ENCODE data around the gene PRLR.
"Not testable (repeated sequence)": the region's sequence is repeated elsewhere in the genome, so short reads cannot be mapped to it uniquely, and the experiment has no call there.

The PRLR gene

DNA sequence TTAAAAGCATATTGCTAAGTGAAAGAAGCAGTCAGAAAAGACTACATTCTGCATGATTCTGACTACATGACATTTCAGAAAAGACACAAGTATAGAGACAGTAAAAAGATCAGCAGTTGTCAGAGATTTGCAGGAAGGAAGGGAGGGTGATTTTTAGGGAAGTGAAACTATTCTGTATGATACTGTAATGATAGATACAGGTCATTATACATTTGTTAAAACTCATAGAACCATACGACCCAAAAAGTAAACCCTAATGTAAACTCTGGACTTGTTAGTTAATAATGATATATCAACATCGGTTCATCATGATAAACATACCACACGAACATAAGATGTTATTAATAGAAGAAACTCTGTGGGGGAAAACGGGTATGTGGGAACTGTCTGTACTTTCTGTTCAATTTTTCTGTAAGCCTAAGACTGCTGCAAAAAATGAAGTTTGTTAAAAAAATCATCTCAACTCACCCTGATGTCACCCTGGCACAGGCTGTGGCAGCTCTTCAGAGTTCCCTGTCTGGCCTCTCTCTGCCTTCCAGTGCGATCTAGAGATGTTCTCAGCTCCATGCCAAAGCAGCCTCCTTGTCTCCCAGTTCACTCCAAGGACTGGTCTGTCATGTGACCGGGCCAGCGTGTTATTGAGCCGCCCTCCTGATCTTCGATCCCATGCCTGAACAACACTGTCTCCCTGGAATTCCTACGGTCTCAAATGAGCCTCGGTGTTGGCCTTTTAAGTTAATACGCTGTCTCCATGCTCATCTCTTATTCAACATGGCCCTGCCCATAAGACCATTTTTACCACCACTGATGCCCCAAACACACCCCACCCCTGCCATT, 35.4 kb downstream of the PRLR start:
- DNase-seq = no peak

- DNase-seq = no peak
Observed at GRCh38 chr5:35192506-35192905, 37.8 kb downstream of the PRLR start.

DNA sequence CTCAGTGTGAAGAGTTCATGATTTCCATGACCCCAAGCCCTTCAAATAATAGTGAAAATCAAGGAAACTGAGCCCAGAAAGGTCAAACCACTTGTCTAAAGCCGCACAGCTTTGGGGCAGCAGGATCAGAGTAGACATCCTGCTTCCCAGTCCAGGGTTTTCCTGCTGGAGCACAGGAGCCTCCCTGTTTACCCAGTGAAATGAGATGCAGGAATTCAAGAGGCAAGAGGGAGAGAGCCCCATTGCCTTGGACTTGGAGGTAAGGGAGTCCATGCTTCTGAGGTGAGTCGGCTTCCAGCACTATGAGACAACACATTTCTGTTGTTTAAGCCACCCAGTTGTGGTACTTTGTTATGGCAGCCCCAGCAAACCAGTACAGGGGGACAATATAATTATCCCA, 40.5 kb downstream of the PRLR start:
- DNase-seq = not testable (repeated sequence)

GRCh38 chr5:35188031-35188457, 42.2 kb downstream of the PRLR start:
- no peak for DNase-seq

- DNase-seq = not testable (repeated sequence)
Observed at GRCh38 chr5:35187621-35188020, 42.7 kb downstream of the PRLR start.

DNA sequence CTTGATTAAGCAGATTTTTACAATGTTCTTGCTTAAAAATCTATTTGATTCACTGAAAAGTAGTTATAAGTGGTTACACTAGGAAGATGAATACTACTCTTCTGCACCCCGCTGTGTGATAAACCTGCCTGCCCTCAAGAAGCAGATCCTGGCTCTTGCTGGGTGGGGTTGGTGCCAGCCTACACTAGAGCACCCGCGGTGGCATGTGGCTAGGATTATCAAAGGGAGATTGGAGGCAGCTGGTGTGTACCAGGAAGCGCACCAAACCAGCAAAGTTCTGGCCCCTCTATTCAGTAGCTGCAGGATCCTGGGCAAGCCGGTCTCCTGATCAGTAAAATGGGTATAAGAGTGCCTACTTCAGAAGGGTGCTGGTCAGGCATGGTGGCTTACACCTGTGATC, 43.5 kb downstream of the PRLR start:
- no peak for DNase-seq

- DNase-seq = no peak
Observed at GRCh38 chr5:35185518-35185917, 44.8 kb downstream of the PRLR start.

- no peak for DNase-seq
Observed at GRCh38 chr5:35183556-35183955, 46.7 kb downstream of the PRLR start.

DNA sequence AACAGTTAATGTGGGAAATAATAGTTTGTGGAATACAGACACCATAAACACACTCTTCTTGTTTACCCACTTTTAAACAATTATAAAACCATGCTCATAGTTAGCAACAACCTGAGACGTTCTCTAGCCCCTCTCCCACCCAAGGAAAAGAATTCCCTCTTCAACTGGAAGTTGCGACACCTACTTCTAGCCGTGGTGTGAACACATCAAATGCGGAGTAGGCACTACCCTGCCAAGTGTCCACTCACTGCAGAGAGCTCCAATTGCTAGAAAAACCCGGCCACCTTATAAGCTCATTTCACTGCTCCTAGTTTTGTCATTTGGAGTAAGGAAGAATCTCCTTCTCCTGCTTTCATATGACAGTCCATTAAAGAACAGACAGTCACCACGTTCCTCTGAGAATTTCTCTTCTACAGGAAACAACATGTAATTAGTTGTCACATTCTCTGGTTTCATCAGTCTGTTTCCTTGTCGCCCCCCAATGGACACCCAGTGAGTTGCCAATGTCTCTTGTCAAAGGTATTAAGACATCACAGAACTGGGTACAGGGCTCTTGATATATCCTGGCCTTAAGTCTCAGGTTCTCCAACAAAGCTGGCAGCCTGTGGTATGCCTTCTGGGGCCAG, 47.3 kb downstream of the PRLR start:
- DNase-seq = no peak

DNA sequence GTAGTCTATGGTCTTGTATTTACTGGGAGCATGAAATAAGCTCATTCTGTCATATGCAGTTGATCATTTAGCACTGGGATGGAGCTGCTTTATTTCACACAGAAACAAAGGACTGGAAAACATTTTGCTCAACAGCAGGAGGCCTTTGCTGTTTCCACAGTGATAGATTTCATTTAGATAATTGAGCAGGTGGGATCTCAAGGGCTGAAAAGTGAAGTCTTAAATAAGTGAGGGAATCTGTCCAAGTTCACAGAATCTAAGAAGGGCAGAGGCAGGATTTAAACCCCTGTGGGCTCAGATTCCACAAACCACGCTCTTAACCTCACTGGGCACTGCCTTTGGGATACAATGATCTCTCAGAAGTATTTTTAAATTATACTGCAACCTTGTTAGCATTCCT, 47.8 kb downstream of the PRLR start:
- DNase-seq = no peak

DNA sequence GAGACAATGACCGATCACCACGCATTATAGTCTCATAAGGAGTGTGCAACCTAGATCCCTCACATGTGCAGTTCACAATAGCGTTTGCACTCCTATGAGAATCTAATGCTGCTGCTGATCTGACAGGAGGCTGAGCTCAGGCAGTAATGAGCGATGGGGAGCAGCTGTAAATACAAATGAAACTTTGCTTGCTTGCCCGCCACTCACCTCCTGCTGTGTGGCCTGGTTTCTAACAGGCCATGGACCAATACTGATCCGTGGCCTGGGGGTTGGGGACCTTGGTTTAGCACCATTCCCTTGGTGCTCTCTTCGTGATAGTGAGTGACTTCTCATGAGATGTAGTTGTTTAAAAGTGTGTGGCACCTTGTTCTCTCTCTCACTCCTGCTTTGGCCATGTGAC, 50.2 kb downstream of the PRLR start:
- DNase-seq = no peak

- no peak for DNase-seq
Observed at GRCh38 chr5:35177783-35178182, 52.5 kb downstream of the PRLR start.

DNA sequence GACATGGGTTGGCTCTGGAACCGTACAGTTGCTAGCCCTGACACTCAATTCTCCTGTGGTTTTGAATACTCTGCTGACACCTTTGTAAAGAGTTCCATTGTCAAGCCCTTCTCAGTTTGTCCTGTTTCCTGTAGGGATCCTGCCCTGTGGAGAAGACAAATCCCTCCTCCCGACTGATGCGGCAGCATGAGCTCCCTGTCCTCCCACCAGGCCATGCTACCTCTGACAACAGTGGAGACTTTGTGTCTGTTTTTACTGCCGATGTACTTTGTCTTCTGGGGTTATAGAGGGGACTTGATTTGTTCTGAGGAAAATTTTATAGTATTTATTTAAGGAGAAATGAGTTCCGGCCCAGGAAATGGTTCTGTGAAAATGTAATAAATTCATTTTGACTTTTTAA, 57.8 kb downstream of the PRLR start:
- DNase-seq = no peak

DNA sequence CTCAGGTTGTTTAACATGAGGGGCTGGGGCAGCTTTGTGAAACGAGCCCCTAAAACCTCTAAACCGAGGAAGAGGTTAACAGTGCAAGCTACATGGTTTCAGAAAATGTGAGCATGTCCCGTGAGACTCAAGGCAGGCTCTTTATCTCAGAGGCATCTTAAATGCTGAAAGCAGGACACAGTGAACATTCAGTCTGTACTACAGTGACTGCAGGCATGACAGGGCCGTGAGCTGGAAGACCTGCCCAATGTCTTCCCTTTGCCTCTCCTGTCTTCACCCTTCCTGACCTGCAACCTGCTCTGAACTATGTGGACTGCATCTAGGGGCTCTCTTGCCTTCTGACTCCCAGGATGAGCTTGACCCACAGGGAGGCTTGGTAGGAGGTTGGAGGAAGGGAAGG, 58.3 kb downstream of the PRLR start:
- no peak for DNase-seq

DNA sequence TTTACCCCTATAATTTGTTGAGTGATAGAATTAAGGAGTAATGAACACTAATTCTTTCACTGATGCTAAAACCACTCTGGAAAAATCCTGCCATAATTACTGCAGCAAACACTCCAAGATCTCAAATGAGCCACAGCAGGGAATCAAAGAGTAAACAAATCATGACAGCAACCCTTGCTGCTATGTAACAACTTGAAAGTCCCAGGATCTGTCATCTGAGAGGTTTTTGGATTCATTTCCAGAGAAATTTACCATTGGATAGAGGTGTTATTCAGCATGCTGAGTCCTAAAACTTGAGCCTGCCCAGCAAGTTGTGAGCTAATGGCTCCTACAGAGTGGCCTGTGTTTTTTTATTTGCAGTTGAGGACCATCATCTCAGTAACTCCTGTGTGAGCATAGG, 59.2 kb downstream of the PRLR start:
- DNase-seq = no peak

DNA sequence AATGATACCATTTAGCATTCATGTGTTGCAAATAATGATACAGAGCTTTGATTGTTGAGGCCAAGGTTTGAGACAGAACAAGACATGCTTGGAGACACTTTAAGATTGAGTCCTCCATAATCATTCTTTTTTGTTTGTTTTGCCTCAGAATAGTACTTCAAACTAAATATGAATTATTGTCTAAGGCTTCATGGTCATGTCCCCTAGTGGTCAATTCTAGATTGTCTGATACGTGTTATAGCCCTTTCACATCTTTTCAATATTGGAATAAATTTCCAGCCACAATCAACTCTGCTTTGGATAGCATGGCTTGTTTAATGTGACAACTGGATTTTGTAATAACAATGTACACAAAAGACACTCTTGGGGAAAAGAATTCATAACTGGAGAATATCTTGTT, 64.2 kb downstream of the PRLR start:
- no peak for DNase-seq

GRCh38 chr5:35164860-35165542, 65.3 kb downstream of the PRLR start:
- DNase-seq = no peak

- no peak for DNase-seq
Observed at GRCh38 chr5:35163710-35164033, 66.6 kb downstream of the PRLR start.

DNA sequence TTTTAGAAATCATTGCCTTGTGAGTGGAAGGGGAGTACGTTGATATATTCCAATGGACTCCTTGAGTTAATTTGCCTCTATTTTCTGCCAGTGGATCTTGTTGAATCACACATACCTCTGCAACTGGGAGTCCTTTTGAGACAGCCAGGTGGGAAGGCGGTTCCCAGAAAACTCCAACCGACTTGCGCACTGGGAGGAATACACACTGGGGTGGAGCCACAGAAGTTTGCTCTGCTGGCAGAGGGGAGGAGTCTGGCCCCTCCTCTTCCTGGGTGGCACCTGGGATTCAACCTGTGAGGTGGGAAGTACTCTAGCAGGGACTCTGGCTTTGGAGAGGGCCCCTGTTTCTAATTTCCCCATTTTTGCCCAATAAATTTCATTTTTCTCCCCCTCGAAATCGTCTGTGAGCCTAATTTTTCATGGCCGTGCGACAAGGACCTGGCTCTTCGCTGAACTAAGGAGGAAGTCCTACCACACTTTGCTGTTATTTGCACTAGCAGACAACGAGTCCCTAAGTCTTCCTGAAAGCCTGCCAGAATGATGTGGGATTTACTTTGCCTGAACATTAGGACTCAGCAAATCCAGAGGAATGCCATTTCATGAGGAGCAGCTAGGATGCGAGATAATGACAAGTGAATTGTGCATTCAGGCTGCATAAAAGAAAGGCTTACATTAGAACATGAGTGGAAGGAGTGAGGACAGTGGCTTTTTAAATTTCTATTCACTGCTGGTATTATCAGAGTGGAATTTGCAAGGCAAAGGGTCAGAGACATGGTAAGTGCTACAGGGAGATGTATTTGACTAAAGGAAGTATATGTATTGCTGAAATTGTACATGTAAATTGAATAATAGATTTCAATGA, 67.2 kb downstream of the PRLR start:
- no peak for DNase-seq

GRCh38 chr5:35161652-35162273, 68.5 kb downstream of the PRLR start:
- DNase-seq = no peak

DNA sequence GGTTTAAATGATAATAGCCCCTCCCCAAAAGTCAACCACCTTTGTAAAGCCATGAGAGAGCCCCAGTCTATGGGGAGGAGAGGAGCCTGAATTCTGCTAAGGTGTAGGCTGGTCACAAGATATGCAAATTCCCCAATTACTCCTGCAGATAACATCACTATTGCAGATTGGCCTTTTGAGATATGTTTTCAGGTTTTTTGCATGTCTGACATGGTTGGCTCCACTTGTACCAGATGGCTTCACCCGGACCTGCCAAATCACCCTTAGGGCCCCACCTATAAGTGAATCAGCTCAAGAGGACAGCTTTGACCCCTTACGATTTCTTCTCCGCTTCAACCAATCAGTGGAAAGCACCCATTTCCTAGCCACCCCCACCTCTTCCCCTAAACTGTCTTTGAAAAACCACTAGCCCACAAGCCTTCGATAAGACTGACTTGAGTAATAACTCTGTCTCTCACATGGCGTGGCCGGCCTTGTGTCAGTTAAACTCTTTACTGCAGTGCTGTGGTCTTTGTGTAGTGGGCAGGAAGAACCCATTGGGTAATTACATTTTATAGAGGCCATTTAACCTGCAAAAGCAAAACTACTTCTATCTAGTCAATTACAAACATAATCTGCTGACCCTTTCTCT, 69.7 kb downstream of the PRLR start:
- no peak for DNase-seq

DNA sequence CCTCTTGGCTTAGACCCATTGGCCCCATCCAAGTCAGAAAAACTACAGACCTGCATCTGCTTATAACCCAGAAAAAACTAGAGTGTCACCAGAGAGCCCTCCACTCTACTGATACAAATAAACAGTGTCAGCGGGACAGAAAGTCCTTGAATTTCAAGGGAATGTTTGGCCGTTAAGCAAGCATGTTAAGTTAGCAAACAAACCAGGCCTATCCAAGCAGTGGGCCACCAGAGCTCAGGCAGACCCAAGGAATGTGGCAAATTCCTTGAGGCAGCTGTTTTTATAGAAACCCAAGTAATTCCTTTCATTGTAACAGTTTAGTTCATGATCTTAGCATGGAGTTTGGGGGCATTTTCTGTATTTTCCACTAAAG, 70.9 kb downstream of the PRLR start:
- DNase-seq = no peak

Data from stimulated activated naive CD4-positive, alpha-beta T cell treated with Interleukin-2 at 50 U/mL for 16 hours (primary cell).